HepG2 (cell line): ENCODE results near the gene VSNL1. TPM values are rescaled to one million over a fixed set of nuclear protein-coding genes. Genes with fewer than 3 reads are reported as not detected.
A peak's percentile ranks its signal among the peaks of the same experiment; 100 is the strongest.

Source experiments
- ARNTL ChIP-seq: sonication (generic); formaldehyde crosslinking; IDR thresholded peaks from 2 replicates; pipeline ENCODE4 v1.4.0; 2020; ENCODE audit warnings: mild to moderate bottlenecking, missing genetic modification reagents
- ATF3 ChIP-seq: sonication (generic); formaldehyde crosslinking; IDR thresholded peaks from 2 replicates; pipeline ENCODE4 v1.4.0; 2020; ENCODE audit warnings: missing genetic modification reagents
- BCL3 ChIP-seq: sonication (generic); formaldehyde crosslinking; IDR thresholded peaks from 2 replicates; pipeline ENCODE4 v1.5.1; 2020; ENCODE audit warnings: mild to moderate bottlenecking, missing genetic modification reagents, moderate library complexity
- DBP ChIP-seq: sonication (generic); formaldehyde crosslinking; IDR thresholded peaks from 2 replicates; pipeline ENCODE4 v1.4.0; 2020; ENCODE audit warnings: missing genetic modification reagents; ENCODE audit errors: not compliant biosample characterization
- IKZF4 ChIP-seq: sonication (generic); formaldehyde crosslinking; IDR thresholded peaks from 2 replicates; pipeline ENCODE4 v1.5.1; 2020; ENCODE audit warnings: borderline replicate concordance, mild to moderate bottlenecking, low read depth, missing genetic modification reagents; ENCODE audit errors: not compliant biosample characterization
- JUNB ChIP-seq: sonication (generic); formaldehyde crosslinking; IDR thresholded peaks from 2 replicates; pipeline ENCODE4 v1.8.0; 2022; ENCODE audit warnings: missing genetic modification reagents, mild to moderate bottlenecking, borderline replicate concordance
- KDM5A ChIP-seq: fragments of 200-600 bp; sonication (generic); IDR thresholded peaks from 2 replicates; pipeline ENCODE4 v1.7.0; 2018; ENCODE audit warnings: antibody characterized with exemption, mild to moderate bottlenecking, low read length, borderline replicate concordance
- KDM5B ChIP-seq: sonication (generic); formaldehyde crosslinking; IDR thresholded peaks from 2 replicates; pipeline ENCODE4 v1.4.0; 2020; ENCODE audit warnings: missing genetic modification reagents, mild to moderate bottlenecking, borderline replicate concordance
- MLXIP ChIP-seq: sonication (generic); formaldehyde crosslinking; IDR thresholded peaks from 2 replicates; pipeline ENCODE4 v1.9.0; 2021; ENCODE audit warnings: missing genetic modification reagents, borderline replicate concordance
- POGK ChIP-seq: sonication (generic); formaldehyde crosslinking; conservative IDR thresholded peaks from 2 replicates; pipeline ENCODE4 v1.8.0; 2022; ENCODE audit warnings: mild to moderate bottlenecking, moderate library complexity, missing genetic modification reagents
- RAD51 ChIP-seq: fragments of 450-650 bp; IDR thresholded peaks from 2 replicates; pipeline ENCODE4 v1.6.1; 2016; ENCODE audit warnings: borderline replicate concordance
- REPIN1 ChIP-seq: sonication (generic); formaldehyde crosslinking; IDR thresholded peaks from 2 replicates; pipeline ENCODE4 v1.8.0; 2022; ENCODE audit warnings: missing genetic modification reagents, low read depth, mild to moderate bottlenecking, borderline replicate concordance
- SMYD3 ChIP-seq: sonication (generic); formaldehyde crosslinking; IDR thresholded peaks from 2 replicates; pipeline ENCODE4 v1.8.1; 2023; ENCODE audit warnings: mild to moderate bottlenecking, missing genetic modification reagents
- ZFP36L1 ChIP-seq: sonication (generic); formaldehyde crosslinking; IDR thresholded peaks from 2 replicates; pipeline ENCODE4 v1.8.0; 2022; ENCODE audit warnings: mild to moderate bottlenecking, missing genetic modification reagents, moderate library complexity
- ZNF615 ChIP-seq: sonication (generic); formaldehyde crosslinking; IDR thresholded peaks from 2 replicates; pipeline ENCODE4 v1.5.0; 2020; ENCODE audit warnings: mild to moderate bottlenecking, missing genetic modification reagents, borderline replicate concordance
- ZNF7 ChIP-seq: IDR thresholded peaks from 2 replicates; pipeline ENCODE4 v1.6.1; 2016; ENCODE audit warnings: missing biosample characterization, missing genetic modification reagents
- ZNF777 ChIP-seq: sonication (generic); formaldehyde crosslinking; IDR thresholded peaks from 2 replicates; pipeline ENCODE4 v1.4.0; 2020; ENCODE audit warnings: missing genetic modification reagents
- ZNF792 ChIP-seq: IDR thresholded peaks from 2 replicates; pipeline ENCODE4 v1.6.1; 2016
- polyA plus RNA-seq, 8 experiments: library from polyadenylated mRNA; depleted of rRNA in 3 of 8; stranded (reverse) in 7 of 8; unstranded in 1 of 8; fragments of >200 nt; fragmentation: Illumina TruSeq in 4 of 8; extraction: Trizol in 4 of 8; gene quantifications; 2 replicates each; pipeline versions ENCODE4 v1.2.1 to v1.2.3, GENCODE V29; 2011 to 2016; ENCODE audit warnings: low read depth in 4 of 8, missing spikeins in 1 of 8, mixed read lengths in 1 of 8; ENCODE audit not compliant: insufficient read depth in 1 of 8
- total RNA-seq, 5 experiments: library from RNA; depleted of rRNA; stranded (reverse); fragments of >200 nt; fragmentation: Illumina TruSeq; extraction: Trizol; gene quantifications; 2 replicates each; pipeline ENCODE4 v1.2.3, GENCODE V29; 2016; ENCODE audit warnings: low read depth in 1 of 5
- TF ChIP-seq, protein P1 (sequence below): sonication (generic); formaldehyde crosslinking; IDR thresholded peaks from 2 replicates; pipeline ENCODE4 v1.5.0; 2020; ENCODE audit warnings: mild to moderate bottlenecking, missing genetic modification reagents

Gene VSNL1
- total and polyA plus RNA-seq, 2 of the 13 experiments (the other 11 are each of a cell fraction or from before 2014, with no cell fraction given) = 63.2 to 95.9 TPM

DNA sequence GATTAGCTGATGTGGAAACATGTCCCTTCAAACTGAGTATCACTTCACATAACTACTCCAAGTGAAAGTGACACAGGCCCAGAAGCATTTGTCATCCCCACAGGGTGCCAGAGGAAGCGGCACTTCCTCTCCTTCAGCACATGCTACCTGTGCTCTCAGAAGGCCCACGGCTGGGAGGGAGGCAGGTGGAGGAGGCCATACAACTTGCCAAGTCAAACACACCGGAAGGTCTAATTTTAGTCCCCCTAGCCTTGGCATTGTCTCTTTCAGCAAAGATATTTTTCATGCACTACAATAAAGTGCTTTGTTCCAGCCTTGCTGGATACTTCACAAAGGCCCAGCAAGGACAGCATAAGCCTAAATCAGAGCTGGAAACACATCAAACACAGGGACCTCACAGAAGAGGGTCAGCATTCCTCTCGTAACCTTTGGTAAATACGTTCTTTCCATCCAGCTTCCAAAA is 38.0 kb downstream of the VSNL1 start (continued):
- 0 out of 2 replicates have a peak, but pooled peaks have one; percentile 37 for TF ChIP-seq POGK (CRISPR knock-in tag)
- no peak for TF ChIP-seq ZNF7 (CRISPR knock-in tag)
- TF ChIP-seq, protein P1, sequence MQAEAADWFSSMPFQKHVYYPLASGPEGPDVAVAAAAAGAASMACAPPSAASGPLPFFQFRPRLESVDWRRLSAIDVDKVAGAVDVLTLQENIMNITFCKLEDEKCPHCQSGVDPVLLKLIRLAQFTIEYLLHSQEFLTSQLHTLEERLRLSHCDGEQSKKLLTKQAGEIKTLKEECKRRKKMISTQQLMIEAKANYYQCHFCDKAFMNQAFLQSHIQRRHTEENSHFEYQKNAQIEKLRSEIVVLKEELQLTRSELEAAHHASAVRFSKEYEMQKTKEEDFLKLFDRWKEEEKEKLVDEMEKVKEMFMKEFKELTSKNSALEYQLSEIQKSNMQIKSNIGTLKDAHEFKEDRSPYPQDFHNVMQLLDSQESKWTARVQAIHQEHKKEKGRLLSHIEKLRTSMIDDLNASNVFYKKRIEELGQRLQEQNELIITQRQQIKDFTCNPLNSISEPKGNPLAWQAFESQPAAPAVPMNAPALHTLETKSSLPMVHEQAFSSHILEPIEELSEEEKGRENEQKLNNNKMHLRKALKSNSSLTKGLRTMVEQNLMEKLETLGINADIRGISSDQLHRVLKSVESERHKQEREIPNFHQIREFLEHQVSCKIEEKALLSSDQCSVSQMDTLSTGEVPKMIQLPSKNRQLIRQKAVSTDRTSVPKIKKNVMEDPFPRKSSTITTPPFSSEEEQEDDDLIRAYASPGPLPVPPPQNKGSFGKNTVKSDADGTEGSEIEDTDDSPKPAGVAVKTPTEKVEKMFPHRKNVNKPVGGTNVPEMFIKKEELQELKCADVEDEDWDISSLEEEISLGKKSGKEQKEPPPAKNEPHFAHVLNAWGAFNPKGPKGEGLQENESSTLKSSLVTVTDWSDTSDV (CRISPR knock-in tag) = no peak
- no peak for TF ChIP-seq KDM5A
- TF ChIP-seq ZNF615 (CRISPR knock-in tag) = no peak
- TF ChIP-seq KDM5B = no peak
- no peak for TF ChIP-seq DBP
- no peak for TF ChIP-seq JUNB
- TF ChIP-seq ARNTL (CRISPR knock-in tag) = no peak
- TF ChIP-seq ZFP36L1 (CRISPR knock-in tag) = no peak
- no peak for TF ChIP-seq RAD51
- no peak for TF ChIP-seq ATF3 (CRISPR knock-in tag)
- no peak for TF ChIP-seq ZNF777 (CRISPR knock-in tag)
- no peak for TF ChIP-seq IKZF4 (CRISPR knock-in tag)
- TF ChIP-seq ZNF792 (CRISPR knock-in tag) = no peak
- peak; percentile 64; the same call in 1 of the 2 replicates for TF ChIP-seq REPIN1 (CRISPR knock-in tag)
- no peak for TF ChIP-seq BCL3 (CRISPR knock-in tag)
- TF ChIP-seq MLXIP (CRISPR knock-in tag) = 0 out of 2 replicates have a peak, but pooled peaks have one; percentile 39
- 0 out of 2 replicates have a peak, but pooled peaks have one; percentile 26 for TF ChIP-seq SMYD3 (CRISPR knock-in tag)
